GM12878 (cell line): ENCODE measurements around the gene KDM4F. TPM values are rescaled to one million over a fixed set of nuclear protein-coding genes. Genes with fewer than 3 reads are reported as not detected.

Experiments
- ATAC-seq: fragments of 200-7000 bp; cut with Tn5 transposase; 3 replicates; pipeline ENCODE4 v1.9.1; 2020; ENCODE audit warnings: mild to moderate bottlenecking, moderate library complexity
- BruUV-seq: library from RNA; stranded (reverse); fragments of 400-500 nt; replicated peaks from 2 replicates; lab custom pipeline; 2021; lab: Mats Ljungman, UMichigan
- CTCF ChIA-PET: fragments of 300-600 bp; sonication (Branson Sonifier 250); formaldehyde crosslinking; extraction: SDS; loops from one replicate; lab custom pipeline; 2021; ENCODE audit warnings: inconsistent platforms; lab: Yijun Ruan, JAX
- POLR2A ChIA-PET: fragments of 350-600 bp; formaldehyde crosslinking; extraction: SDS; loops from one replicate; lab custom pipeline; 2021; ENCODE audit warnings: inconsistent platforms; lab: Charles Lee
- RAD21 ChIA-PET: fragments of 300-600 bp; sonication (Branson Sonifier 250); formaldehyde crosslinking; loops from one replicate; lab custom pipeline; 2023; ENCODE audit warnings: antibody characterized with exemption; ENCODE audit not compliant: unreplicated experiment; lab: Charles Lee
- SMC1A ChIA-PET: fragments of 300-600 bp; sonication (Branson Sonifier 250); formaldehyde crosslinking; loops from one replicate; lab custom pipeline; 2023; ENCODE audit not compliant: unreplicated experiment, uncharacterized antibody; lab: Charles Lee
- DNase-seq: peaks from one replicate; pipeline ENCODE4 v3.0.0-alpha.2; 2011; ENCODE audit warnings: low read depth, low spot score
- FAIRE-seq: peaks from 3 replicates; lab custom pipeline; 2011; peaks lifted over from hg19 to GRCh38; lab: Jason Lieb, UNC
- H2AFZ ChIP-seq: 2 replicates; pipeline ENCODE4 v1.6.0; 2011; ENCODE audit warnings: low read depth, low read length, control low read depth; ENCODE audit not compliant: control insufficient read depth
- H3K27ac ChIP-seq: 2 replicates; pipeline ENCODE4 v1.5.1; 2011; ENCODE audit warnings: control low read depth; ENCODE audit not compliant: control insufficient read depth, insufficient read depth
- H3K27me3 ChIP-seq, 2 experiments: replicated peaks in 1 of 2; 2 replicates each; pipeline versions ENCODE4 v1.6.0 to v1.6.1; 2011; ENCODE audit warnings: low read length in 1 of 2; ENCODE audit not compliant: control insufficient read depth in 2 of 2, insufficient read depth in 2 of 2
- H3K36me3 ChIP-seq, 2 experiments: 2 replicates each; pipeline ENCODE4 v1.5.1; 2011; ENCODE audit warnings: low read length in 1 of 2; ENCODE audit not compliant: control insufficient read depth in 2 of 2, insufficient read depth in 2 of 2
- H3K4me1 ChIP-seq: 2 replicates; pipeline ENCODE4 v1.6.1; 2011; ENCODE audit warnings: mild to moderate bottlenecking, low read length, moderate library complexity, mixed read lengths; ENCODE audit not compliant: control insufficient read depth, insufficient read depth
- H3K4me2 ChIP-seq: 2 replicates; pipeline ENCODE4 v1.6.0; 2011; ENCODE audit warnings: control low read depth; ENCODE audit not compliant: control insufficient read depth, insufficient read depth
- H3K4me3 ChIP-seq: fragments of 200-600 bp; sonication (generic); 2 replicates; pipeline ENCODE4 v1.5.1; 2016
- H3K79me2 ChIP-seq: 2 replicates; pipeline ENCODE4 v1.6.0; 2011; ENCODE audit warnings: low read length; ENCODE audit not compliant: control insufficient read depth, insufficient read depth
- H3K9ac ChIP-seq: 2 replicates; pipeline ENCODE4 v1.8.0; 2011; ENCODE audit warnings: low read length, control low read depth, mixed read lengths; ENCODE audit not compliant: control insufficient read depth, insufficient read depth
- H3K9me3 ChIP-seq: replicated peaks from 3 replicates; pipeline ENCODE4 v1.5.1; 2011; ENCODE audit warnings: mild to moderate bottlenecking, low read length; ENCODE audit not compliant: control insufficient read depth, insufficient read depth
- H4K20me1 ChIP-seq: 2 replicates; pipeline ENCODE4 v1.6.0; 2011; ENCODE audit not compliant: control insufficient read depth, insufficient read depth
- BCL3 ChIP-seq: IDR thresholded peaks from 2 replicates; pipeline ENCODE4 v1.6.1; 2011; ENCODE audit warnings: borderline replicate concordance, low read depth, mild to moderate bottlenecking, moderate library complexity, low read length; ENCODE audit not compliant: insufficient read depth, poor library complexity, severe bottlenecking
- EP300 ChIP-seq, 2 experiments: fragments of 150-350 bp in 1 of 2; IDR thresholded peaks; 2 replicates each; pipeline ENCODE4 v1.6.1; 2011 to 2012; ENCODE audit warnings: low read depth in 2 of 2, low read length in 2 of 2, borderline replicate concordance in 1 of 2, improper control_type of control experiment in 1 of 2, inconsistent platforms in 1 of 2; ENCODE audit not compliant: control insufficient read depth in 1 of 2
- HDAC2 ChIP-seq: fragments of 200-600 bp; sonication (generic); IDR thresholded peaks from 2 replicates; pipeline ENCODE4 v1.6.1; 2017
- HDAC6 ChIP-seq: fragments of 200-600 bp; sonication (generic); IDR thresholded peaks from one replicate; pipeline ENCODE4 v1.8.0; 2017; ENCODE audit warnings: antibody characterized with exemption; ENCODE audit not compliant: unreplicated experiment
- NFXL1 ChIP-seq: fragments of 450-650 bp; IDR thresholded peaks from 2 replicates; pipeline ENCODE4 v1.6.1; 2017; ENCODE audit warnings: antibody characterized with exemption, mild to moderate bottlenecking, borderline replicate concordance
- RFX5 ChIP-seq: IDR thresholded peaks from 2 replicates; pipeline ENCODE4 v1.6.1; 2011; ENCODE audit warnings: low read depth, low read length, improper control_type of control experiment
- SUZ12 ChIP-seq: fragments of 200-600 bp; sonication (generic); IDR thresholded peaks from one replicate; pipeline ENCODE4 v1.6.1; 2018; ENCODE audit warnings: antibody characterized with exemption, mild to moderate bottlenecking; ENCODE audit not compliant: unreplicated experiment
- USF2 ChIP-seq: IDR thresholded peaks from 2 replicates; pipeline ENCODE4 v1.6.1; 2011; ENCODE audit warnings: low read depth, low read length, improper control_type of control experiment, borderline replicate concordance
- YY1 ChIP-seq: IDR thresholded peaks from 2 replicates; pipeline ENCODE4 v1.6.1; 2011; ENCODE audit warnings: low read depth, mild to moderate bottlenecking, low read length
- WGBS: methylation state at CpG from one replicate; pipeline ENCODE4 v1.1.6; 2016; ENCODE audit warnings: low lambda C conversion rate; ENCODE audit not compliant: insufficient replicate concordance, insufficient coverage; ENCODE audit errors: missing lambda C conversion rate; 5-methylcytosine and 5-hydroxymethylcytosine counted together
- in situ Hi-C: fragments of 300-500 bp; cut with MboI; formaldehyde crosslinking; loops from 9 replicates; pipeline ENCODE4 v1.14.3; 2018; ENCODE audit warnings: mixed read lengths
- intact Hi-C: fragments of 100-400 bp; cut with micrococcal nuclease; formaldehyde crosslinking; loops from one replicate; pipeline ENCODE4 v1.14.2; 2022; ENCODE audit not compliant: unreplicated experiment
- polyA plus RNA-seq, 11 experiments: library from polyadenylated mRNA; depleted of rRNA in 4 of 11; unstranded in 6 of 11; stranded (reverse) in 5 of 11; fragments of >200 nt; fragmentation: Nextera tagmentation in 4 of 11; fragmentation: Illumina TruSeq in 1 of 11; extraction: Ambion mirVana in 4 of 11; extraction: Trizol in 1 of 11; gene quantifications; 1 replicate in 1 of 11; 2 replicates in 10 of 11; pipeline versions ENCODE4 v1.2.1 to v1.2.3, GENCODE V29; 2011 to 2016; ENCODE audit warnings: inconsistent platforms in 2 of 11, missing spikeins in 2 of 11, low read depth in 1 of 11
- total RNA-seq, 4 experiments: library from RNA; depleted of rRNA in 3 of 4; stranded (reverse); fragments of >200 nt in 3 of 4; fragmentation: Illumina TruSeq in 1 of 4; extraction: Trizol in 1 of 4; gene quantifications; 2 replicates each; pipeline versions ENCODE4 v1.2.1 to v1.2.3, GENCODE V29; 2013 to 2021

KDM4F gene
- total and polyA plus RNA-seq, 10 of the 15 experiments (the other 5 are each of a cell fraction or from before 2014, with no cell fraction given) = not detected

GRCh38 chr11:95070471-95070870 is 21.2 kb downstream of the KDM4F start:
- Histone ChIP-seq H3K79me2 (peaks cover 28% of the 10 kb centered on the region), H2AFZ (no peak overlapping the region)
- FAIRE-seq = no peak

More at GRCh38 chr11:95070471-95070870, 21.2 kb downstream of the KDM4F start:
- no peak for DNase-seq
- Histone ChIP-seq H3K36me3 (0 out of 4 replicates have a peak, but pooled peaks cover 0 to 4% of the 10 kb centered on the region in 2 experiments), H3K4me2 (peak overlapping the region; percentile 31; the same call in 1 of the 2 replicates)
- SMC1A ChIA-PET = interaction anchor here (0.9 to 14.9 kb wide), 13 partner anchors 9 to 691 kb away, joined by 3 to 315 read pairs (median 7); partner anchors contain the start of gene ENDOD1
- TF ChIP-seq BCL3 (no peak), NFXL1 (no peak), USF2 (no peak), HDAC2 (no peak), EP300 (IDR thresholded peaks at IDR 0.05; ENCODE audit: borderline replicate concordance in 1 of 2, control insufficient read depth in 1 of 2, low read depth in 2 of 2, low read length in 2 of 2) (no peak), RFX5 (no peak), HDAC6 (no peak), SUZ12 (no peak), YY1 (no peak)
- TF ChIP-seq, all 136 proteins: peak for 0
- ChIA-PET CTCF (interaction anchor here (1.0 to 14.4 kb wide), 15 partner anchors 9 to 636 kb away, joined by 3 to 459 read pairs (median 6); partner anchors contain the start of gene ENDOD1), RAD21 (interaction anchor here (0.7 to 11.8 kb wide), 13 partner anchors 8 to 635 kb away, joined by 3 to 244 read pairs (median 7); partner anchors contain the start of gene ENDOD1), POLR2A (interaction anchor here (0.8 to 11.1 kb wide), 8 partner anchors 11 to 926 kb away, joined by 3 to 139 read pairs (median 5); partner anchors contain the start of gene ENDOD1)
- Histone ChIP-seq H3K9me3 (no peaks in the 10 kb centered on the region), H3K27ac (no peak overlapping the region), H3K27me3 (no peaks in the 10 kb centered on the region), H3K4me1 (0 out of 2 replicates have a peak, but pooled peaks cover 3% of the 10 kb centered on the region), H4K20me1 (no peaks in the 10 kb centered on the region), H3K9ac (no peak overlapping the region), H3K4me3 (no peak overlapping the region)
- intact Hi-C loops (no loop called here), in situ Hi-C loops (no loop called here)
- no peak for ATAC-seq
- 89% methylated on average over 1 of the region's 1 CpG for WGBS
- BruUV-seq = no TSS peak
